HG03280 (cell line): ENCODE data around the gene FMNL1.
"Not testable (repeated sequence)": the region's sequence is repeated elsewhere in the genome, so short reads cannot be mapped to it uniquely, and the experiment has no call there.

Experiments
- ATAC-seq: cut with Tn5 transposase; IDR thresholded peaks from one replicate; pipeline ENCODE4 v1.9.1; 2021; ENCODE audit warnings: mild to moderate bottlenecking, moderate library complexity; ENCODE audit not compliant: unreplicated experiment

The FMNL1 gene

DNA sequence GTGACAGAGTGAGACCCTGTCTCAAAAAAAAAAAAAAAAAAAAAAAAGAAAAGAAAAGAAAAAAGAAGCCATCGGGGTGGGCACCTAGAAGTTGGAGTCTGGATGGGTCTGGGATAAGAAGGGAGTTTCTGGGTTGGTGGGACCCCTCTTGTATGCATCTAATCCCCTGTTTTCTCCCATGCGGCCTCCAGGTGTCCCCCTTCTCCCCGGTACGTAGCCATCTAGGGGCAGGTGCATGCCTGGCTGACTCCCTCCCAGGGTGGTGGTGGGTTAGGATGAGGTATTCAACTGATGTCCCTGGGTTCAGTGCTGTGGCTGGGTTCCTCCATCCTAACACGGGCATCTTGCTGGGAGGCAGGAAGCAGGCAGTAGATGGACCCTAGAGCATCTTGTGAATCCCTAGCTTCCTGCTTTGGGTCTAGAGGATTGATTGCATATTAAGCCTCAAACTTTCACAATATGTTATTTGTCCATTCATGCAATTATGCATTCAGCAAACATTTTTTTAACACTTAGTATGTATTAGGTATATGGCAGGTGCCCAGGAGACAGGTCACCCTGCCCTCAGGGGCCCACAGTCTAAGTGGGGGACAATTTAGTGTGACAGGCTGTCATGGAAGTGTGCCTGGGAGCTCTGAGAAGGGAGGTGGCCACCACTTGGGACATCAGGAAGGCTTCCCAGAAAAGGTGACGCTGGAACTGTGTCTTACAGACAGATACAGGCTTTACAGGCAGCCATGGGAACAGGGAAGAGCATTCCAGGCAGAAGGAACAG, 13.1 kb downstream of the FMNL1 start:
- no peak for ATAC-seq

- no peak for ATAC-seq
Observed at GRCh38 chr17:45235416-45236281, 14.0 kb downstream of the FMNL1 start.

DNA sequence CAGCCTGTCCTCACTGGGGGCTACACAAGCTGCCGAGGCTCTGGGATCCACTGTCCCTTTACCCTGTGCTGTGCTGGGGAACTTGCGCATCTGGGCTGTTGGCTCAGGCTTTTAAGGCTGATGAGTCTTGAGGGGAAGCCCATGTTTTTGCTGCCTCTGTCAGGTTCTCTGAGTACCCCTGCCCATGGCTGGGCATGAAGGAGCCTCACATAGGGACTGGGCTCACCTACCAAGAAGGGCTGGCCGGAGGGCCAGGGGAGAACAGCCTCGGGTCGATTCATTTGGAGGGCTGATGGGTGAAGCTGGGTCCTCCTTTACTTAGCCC, 14.6 kb downstream of the FMNL1 start:
- no peak for ATAC-seq

DNA sequence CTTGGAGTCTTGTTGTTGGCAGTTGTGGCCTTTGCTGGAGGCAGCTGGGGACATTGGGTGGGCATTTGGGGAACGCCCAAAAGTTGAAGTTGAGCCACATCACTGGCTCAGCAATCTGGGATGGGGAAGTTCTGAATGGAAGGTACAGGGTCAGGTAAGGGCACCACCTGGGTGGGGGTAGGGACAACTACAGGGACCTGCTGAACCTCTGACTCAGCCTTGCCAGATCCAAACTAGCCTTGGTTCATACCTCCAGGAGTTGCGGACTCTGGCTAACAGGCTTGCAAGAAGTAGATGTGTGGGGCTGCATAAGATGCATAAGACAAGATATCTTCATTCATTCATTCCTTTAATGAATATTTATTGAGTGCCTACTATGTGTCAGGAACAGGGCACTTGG, 16.0 kb downstream of the FMNL1 start:
- ATAC-seq: no peak

- no peak for ATAC-seq
Observed at GRCh38 chr17:45238155-45238774, 16.6 kb downstream of the FMNL1 start.

- no peak for ATAC-seq
Observed at GRCh38 chr17:45240905-45241327, 19.2 kb downstream of the FMNL1 start.

DNA sequence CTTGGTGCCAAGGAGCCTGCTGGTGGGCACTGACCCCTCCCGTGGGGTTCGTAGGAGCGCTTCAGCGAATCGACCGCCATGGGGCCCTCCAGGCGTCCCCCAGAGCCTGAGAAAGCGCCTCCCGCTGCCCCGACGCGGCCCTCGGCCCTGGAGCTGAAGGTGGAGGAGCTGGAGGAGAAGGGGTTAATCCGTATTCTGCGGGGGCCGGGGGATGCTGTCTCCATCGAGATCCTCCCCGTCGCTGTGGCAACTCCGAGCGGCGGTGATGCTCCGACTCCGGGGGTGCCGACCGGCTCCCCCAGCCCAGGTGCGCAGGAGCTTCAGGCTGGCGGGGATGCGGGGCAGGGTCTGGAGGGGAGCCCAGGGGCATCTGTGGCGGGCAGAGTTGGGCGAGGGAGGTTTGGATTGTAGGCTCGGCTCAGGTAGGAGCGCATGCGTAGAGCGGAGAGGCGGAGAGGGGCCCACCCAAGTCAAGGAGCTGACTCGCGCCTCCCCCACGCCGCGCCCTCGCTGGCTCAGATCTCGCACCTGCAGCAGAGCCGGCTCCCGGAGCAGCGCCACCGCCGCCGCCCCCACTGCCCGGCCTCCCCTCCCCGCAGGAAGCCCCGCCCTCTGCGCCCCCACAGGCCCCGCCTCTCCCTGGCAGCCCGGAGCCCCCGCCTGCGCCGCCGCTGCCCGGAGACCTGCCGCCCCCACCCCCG, 19.8 kb downstream of the FMNL1 start:
- ATAC-seq: no peak

- no peak for ATAC-seq
Observed at GRCh38 chr17:45242029-45242414, 20.3 kb downstream of the FMNL1 start.

DNA sequence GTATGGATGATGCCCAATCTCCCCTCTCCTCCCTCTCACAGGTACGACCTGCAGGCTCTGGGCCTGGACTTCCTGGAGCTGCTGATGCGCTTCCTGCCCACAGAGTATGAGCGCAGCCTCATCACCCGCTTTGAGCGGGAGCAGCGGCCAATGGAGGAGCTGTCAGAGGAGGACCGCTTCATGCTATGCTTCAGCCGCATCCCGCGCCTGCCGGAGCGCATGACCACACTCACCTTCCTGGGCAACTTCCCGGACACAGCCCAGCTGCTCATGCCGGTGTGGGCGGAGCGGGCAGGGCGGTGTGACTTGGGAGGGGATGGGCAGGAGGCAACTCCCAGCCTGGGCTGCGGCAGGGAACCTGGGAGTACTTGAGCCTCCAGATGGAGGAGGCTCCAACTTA, 22.1 kb downstream of the FMNL1 start:
- no peak for ATAC-seq

DNA sequence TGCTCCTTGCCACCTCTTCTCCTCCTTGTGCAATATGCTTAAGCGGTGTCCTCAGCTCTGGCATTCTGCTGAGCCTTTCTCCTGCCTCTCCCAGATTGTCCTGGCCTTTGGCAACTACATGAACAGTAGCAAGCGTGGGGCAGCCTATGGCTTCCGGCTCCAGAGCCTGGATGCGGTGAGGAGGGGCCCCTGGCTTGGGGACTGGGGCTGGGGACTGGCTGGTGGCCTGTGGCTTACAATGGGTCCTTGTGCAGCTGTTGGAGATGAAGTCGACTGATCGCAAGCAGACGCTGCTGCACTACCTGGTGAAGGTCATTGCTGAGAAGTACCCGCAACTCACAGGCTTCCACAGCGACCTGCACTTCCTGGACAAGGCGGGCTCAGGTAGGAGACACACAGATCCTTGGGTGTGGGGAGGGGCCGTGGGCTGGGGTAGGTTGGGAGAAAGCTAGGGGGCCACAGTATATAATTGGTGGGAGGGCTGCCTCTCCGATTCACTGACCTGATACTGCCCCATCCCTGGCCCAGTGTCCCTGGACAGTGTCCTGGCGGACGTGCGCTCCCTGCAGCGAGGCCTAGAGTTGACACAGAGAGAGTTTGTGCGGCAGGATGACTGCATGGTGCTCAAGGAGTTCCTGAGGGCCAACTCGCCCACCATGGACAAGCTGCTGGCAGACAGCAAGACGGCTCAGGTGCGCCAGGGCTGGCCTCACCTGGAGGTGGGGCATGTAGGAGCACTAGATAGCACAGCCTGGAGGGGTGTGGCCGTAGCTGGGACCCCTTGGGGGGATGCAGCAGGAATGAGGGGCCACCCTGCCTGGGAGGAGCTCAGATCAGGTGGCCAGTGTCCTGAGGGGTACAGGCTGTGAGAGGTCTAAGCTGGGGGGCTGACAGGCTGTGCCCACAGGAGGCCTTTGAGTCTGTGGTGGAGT, 23.3 kb downstream of the FMNL1 start:
- ATAC-seq: no peak

DNA sequence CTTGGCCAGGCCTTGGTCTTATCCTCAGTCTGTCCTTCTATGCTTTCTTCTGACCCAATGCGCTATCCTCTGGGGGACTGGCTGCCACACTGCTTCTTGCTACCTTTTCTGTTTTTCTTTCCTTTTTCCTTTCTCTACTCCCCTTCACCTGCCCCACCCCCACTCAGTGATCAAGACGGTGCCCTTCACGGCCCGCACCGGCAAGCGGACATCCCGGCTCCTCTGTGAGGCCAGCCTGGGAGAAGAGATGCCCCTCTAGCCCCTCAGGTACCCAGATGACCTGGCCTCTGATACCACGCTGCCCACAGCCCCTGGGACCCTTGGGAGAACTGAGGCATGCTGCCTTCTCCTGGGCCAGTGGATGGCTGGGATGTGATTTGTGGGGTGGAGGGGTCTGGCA, 24.7 kb downstream of the FMNL1 start:
- no peak for ATAC-seq

- no peak for ATAC-seq
Observed at GRCh38 chr17:45246861-45247428, 25.3 kb downstream of the FMNL1 start.

DNA sequence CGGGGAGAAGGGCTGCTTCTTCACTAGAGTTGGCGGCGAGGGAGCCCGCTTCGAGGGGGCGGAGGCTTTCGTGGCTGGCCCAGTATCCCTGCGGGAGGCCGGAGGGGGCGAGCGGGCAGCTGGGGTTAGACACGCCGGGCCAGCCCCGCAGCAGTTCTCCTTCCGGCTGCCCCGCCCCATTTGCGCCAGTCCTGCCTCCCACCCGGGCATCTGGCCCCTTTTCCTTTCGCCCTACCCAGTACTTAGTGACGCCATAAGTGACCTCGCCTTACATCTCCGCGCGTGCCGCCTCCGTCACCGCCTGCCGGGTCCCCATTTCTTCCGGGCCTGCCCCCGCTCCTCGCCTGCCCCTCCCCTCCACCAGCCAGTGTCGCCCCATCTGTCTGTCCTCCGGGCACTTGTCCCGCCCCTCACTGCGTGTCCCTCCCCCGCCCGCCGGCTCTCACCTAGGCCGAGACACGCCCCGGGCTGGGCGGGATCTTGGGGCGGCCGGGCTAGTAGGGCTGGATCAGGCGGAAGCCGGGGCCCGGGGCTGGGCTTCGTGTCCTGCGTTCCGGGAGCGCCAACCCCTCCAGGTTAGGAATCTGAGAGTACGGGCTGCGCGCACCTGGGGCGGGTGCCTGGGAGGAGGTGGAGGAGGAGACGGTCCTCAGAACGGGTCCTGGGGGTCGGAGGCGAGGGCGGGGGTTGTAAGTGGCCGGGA, 25.9 kb downstream of the FMNL1 start:
- ATAC-seq: peak; percentile 82

GRCh38 chr17:45248132-45248957, 26.7 kb downstream of the FMNL1 start:
- peak; percentile 61 for ATAC-seq

DNA sequence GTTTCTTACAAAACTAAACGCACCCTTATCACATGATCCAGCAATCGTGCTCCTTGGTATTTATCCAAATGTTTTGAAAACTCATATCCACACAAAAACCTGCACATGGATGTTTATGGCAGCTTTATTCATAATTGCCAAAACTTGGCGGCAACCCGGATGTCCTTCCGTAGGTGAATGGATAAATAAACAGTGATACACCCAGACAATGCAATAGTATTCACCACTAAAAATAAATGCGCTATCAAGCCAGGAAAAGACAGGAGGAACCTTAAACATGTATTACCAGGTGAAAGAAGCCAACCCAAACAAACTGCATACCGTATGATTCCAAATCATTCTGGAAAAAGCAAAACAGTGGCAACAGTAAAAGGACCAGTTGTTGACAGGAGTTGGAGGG, 30.2 kb downstream of the FMNL1 start:
- no peak for ATAC-seq

- not testable (repeated sequence) for ATAC-seq
Observed at GRCh38 chr17:45253237-45253636, 31.6 kb downstream of the FMNL1 start.

DNA sequence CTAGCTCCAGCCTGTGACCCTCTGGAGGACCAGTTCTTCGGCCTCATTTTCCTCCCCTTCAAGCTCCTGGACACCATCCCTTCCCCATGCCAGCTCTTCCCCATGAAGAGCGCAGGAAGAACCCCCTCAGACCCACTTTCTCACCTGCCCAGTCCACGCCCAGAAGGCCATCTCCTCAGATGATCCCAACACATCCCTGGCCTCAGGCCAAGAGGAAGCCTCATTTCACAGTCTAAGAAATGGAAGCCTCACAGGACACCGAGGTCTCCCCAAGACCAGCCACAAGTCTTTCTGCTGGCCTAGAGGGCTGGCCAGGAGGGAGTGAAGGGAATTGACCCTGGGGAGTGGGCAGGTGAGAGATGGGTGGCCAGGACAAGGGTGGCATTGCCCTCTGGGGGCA, 32.2 kb downstream of the FMNL1 start:
- ATAC-seq: no peak

DNA sequence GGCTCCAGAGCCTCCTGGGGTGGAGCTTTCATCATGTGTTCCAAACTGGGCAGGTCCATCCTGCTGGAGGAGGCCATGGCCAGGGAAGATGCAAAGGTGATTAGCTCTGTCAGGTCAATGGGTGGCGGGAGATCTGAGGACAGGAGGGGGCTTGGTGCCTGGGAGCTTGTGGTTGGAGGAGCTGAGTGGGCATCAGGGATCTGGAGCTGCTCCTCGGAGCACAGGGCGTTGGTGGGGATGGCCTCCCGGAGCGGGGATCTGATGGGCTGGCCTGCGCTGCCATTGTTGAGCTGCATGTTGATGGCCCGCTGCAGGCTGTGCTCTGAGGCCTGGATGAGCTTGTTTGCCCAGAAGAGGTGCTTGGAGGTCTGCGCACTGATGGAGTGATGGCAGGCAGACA, 33.7 kb downstream of the FMNL1 start:
- no peak for ATAC-seq
